OCI-LY3 (cell line): ENCODE data around the gene NOTCH3.

Experiments
- H2AFZ ChIP-seq: fragments of 200-600, 300-600 bp; shearing (Covaris generic); 2 replicates; pipeline ENCODE4 v1.6.0; 2014; ENCODE audit warnings: antibody characterized with exemption, low read depth, low read length
- H3K27ac ChIP-seq: fragments of 200-600, 300-600 bp; sonication (generic); 2 replicates; pipeline ENCODE4 v1.5.1; 2014; ENCODE audit warnings: mild to moderate bottlenecking, low read length, moderate library complexity, mixed read lengths
- H3K27me3 ChIP-seq: fragments of 200-600, 300-600 bp; sonication (generic); 2 replicates; pipeline ENCODE4 v1.6.1; 2014; ENCODE audit warnings: low read depth, low read length, mixed read lengths
- H3K36me3 ChIP-seq: fragments of 200-600, 300-600 bp; sonication (generic); replicated peaks from 2 replicates; pipeline ENCODE3; 2014; ENCODE audit warnings: low read depth, low read length, mixed read lengths
- H3K4me1 ChIP-seq: fragments of 300-600, 200-600 bp; sonication (generic); 2 replicates; pipeline ENCODE4 v1.6.1; 2014; ENCODE audit warnings: low read length, mixed read lengths
- H3K4me2 ChIP-seq: fragments of 200-600, 300-600 bp; sonication (generic); 2 replicates; pipeline ENCODE4 v1.6.1; 2014; ENCODE audit warnings: low read length, mixed read lengths
- H3K4me3 ChIP-seq: fragments of 300-600, 200-600 bp; sonication (generic); 2 replicates; pipeline ENCODE4 v1.5.1; 2014; ENCODE audit warnings: antibody characterized with exemption, mild to moderate bottlenecking, low read length, moderate library complexity
- H3K79me2 ChIP-seq: fragments of 300-600, 200-600 bp; shearing (Covaris generic); 2 replicates; pipeline ENCODE4 v1.6.1; 2014; ENCODE audit warnings: mild to moderate bottlenecking, low read length, mixed read lengths
- H3K9ac ChIP-seq: fragments of 300-600, 200-600 bp; shearing (Covaris generic); 2 replicates; pipeline ENCODE4 v1.6.0; 2014; ENCODE audit warnings: mild to moderate bottlenecking, low read length, moderate library complexity
- H3K9me3 ChIP-seq: fragments of 200-600, 300-600 bp; shearing (Covaris generic); 2 replicates; pipeline ENCODE4 v1.6.1; 2014; ENCODE audit warnings: low read length, mixed read lengths; ENCODE audit not compliant: insufficient read depth
- H4K20me1 ChIP-seq: fragments of 200-600, 300-600 bp; sonication (generic); 2 replicates; pipeline ENCODE4 v1.6.1; 2016; ENCODE audit warnings: low read length, mixed read lengths; ENCODE audit not compliant: insufficient read depth
- CTCF ChIP-seq: fragments of 200-600, 300-600 bp; sonication (generic); IDR thresholded peaks from 2 replicates; pipeline ENCODE4 v1.5.1; 2014; ENCODE audit warnings: antibody characterized with exemption, low read length, low read depth
- EZH2phosphoT487 ChIP-seq: fragments of 200-600 bp; shearing (Covaris generic); IDR thresholded peaks from 2 replicates; pipeline ENCODE4 v1.6.1; 2018; ENCODE audit warnings: antibody characterized with exemption, mixed run types, low read depth

The NOTCH3 gene

GRCh38 chr19:15184776-15185175, 16.0 kb downstream of the NOTCH3 start:
- peak overlapping the region; percentile 46; the same call in 1 of the 2 replicates for H3K4me2 ChIP-seq
- no peaks in the 10 kb centered on the region for H3K9me3 ChIP-seq
- H3K27me3 ChIP-seq: no peaks in the 10 kb centered on the region
- no peak overlapping the region for H3K9ac ChIP-seq
- H2AFZ ChIP-seq: peak overlapping the region; percentile 72
- peaks cover 7% of the 10 kb centered on the region for H3K4me1 ChIP-seq
- no peaks in the 10 kb centered on the region for H4K20me1 ChIP-seq
- H3K79me2 ChIP-seq: no peaks in the 10 kb centered on the region
- H3K36me3 ChIP-seq: no peaks in the 10 kb centered on the region
- no peak overlapping the region for H3K27ac ChIP-seq
- TF ChIP-seq EZH2phosphoT487 (no peak), CTCF (no peak)
- H3K4me3 ChIP-seq: no peak overlapping the region

GRCh38 chr19:15181394-15181793, 19.4 kb downstream of the NOTCH3 start:
- H3K9me3 ChIP-seq: no peaks in the 10 kb centered on the region
- no peak overlapping the region for H3K9ac ChIP-seq
- H3K4me2 ChIP-seq: no peak overlapping the region
- H3K4me3 ChIP-seq: no peak overlapping the region
- no peaks in the 10 kb centered on the region; the same call in 1 of the 2 replicates for H4K20me1 ChIP-seq
- H3K27me3 ChIP-seq: no peaks in the 10 kb centered on the region
- H3K36me3 ChIP-seq: no peaks in the 10 kb centered on the region
- no peak for TF ChIP-seq CTCF
- no peak for TF ChIP-seq EZH2phosphoT487
- H3K27ac ChIP-seq: no peak overlapping the region
- peaks cover 11% of the 10 kb centered on the region for H3K4me1 ChIP-seq
- no peak overlapping the region for H2AFZ ChIP-seq
- no peaks in the 10 kb centered on the region for H3K79me2 ChIP-seq

- H3K36me3 ChIP-seq: no peaks in the 10 kb centered on the region
- peaks cover 11% of the 10 kb centered on the region for H3K4me1 ChIP-seq
- no peaks in the 10 kb centered on the region for H3K27me3 ChIP-seq
- no peak overlapping the region for H3K9ac ChIP-seq
- no peak overlapping the region for H2AFZ ChIP-seq
- no peaks in the 10 kb centered on the region for H3K9me3 ChIP-seq
- no peaks in the 10 kb centered on the region for H3K79me2 ChIP-seq
- H4K20me1 ChIP-seq: no peaks in the 10 kb centered on the region; the same call in 1 of the 2 replicates
- TF ChIP-seq EZH2phosphoT487: no peak
- no peak for TF ChIP-seq CTCF
- H3K4me3 ChIP-seq: no peak overlapping the region
- no peak overlapping the region for H3K4me2 ChIP-seq
- H3K27ac ChIP-seq: no peak overlapping the region
Measured at GRCh38 chr19:15180451-15181390, 20.1 kb downstream of the NOTCH3 start.

- no peaks in the 10 kb centered on the region for H3K9me3 ChIP-seq
- no peak overlapping the region for H2AFZ ChIP-seq
- no peaks in the 10 kb centered on the region; the same call in 1 of the 2 replicates for H4K20me1 ChIP-seq
- TF ChIP-seq CTCF (no peak), EZH2phosphoT487 (no peak)
- H3K4me3 ChIP-seq: no peak overlapping the region
- peaks cover 3% of the 10 kb centered on the region; the same call in 1 of the 2 replicates for H3K4me1 ChIP-seq
- H3K27ac ChIP-seq: no peak overlapping the region
- H3K36me3 ChIP-seq: no peaks in the 10 kb centered on the region
- no peak overlapping the region for H3K9ac ChIP-seq
- no peak overlapping the region for H3K4me2 ChIP-seq
- H3K27me3 ChIP-seq: no peaks in the 10 kb centered on the region
- H3K79me2 ChIP-seq: no peaks in the 10 kb centered on the region
Measured at GRCh38 chr19:15178629-15179308, 22.0 kb downstream of the NOTCH3 start.
